A549 (cell line): ENCODE results near the gene MRPL53. TPM values are rescaled to one million over a fixed set of nuclear protein-coding genes. Genes with fewer than 3 reads are reported as not detected.

Experiments
- ATAC-seq, 2 experiments: fragments of 200-7000 bp in 1 of 2; fragments of >200 bp in 1 of 2; cut with Nextera tagmentation in 1 of 2; cut with Tn5 transposase in 1 of 2; 3 replicates each; pipeline versions ENCODE4 v1.8.0 to v1.9.1; 2018 to 2020; ENCODE audit warnings: mild to moderate bottlenecking in 1 of 2, moderate library complexity in 1 of 2
- CTCF ChIA-PET: fragments of 300-600 bp; sonication (Branson Sonifier 250); formaldehyde crosslinking; extraction: SDS; loops from one replicate; lab custom pipeline; 2021; ENCODE audit warnings: antibody characterized with exemption, inconsistent platforms; lab: Yijun Ruan, JAX
- POLR2A ChIA-PET: fragments of 350-600 bp; formaldehyde crosslinking; extraction: SDS; loops from one replicate; lab custom pipeline; 2021; ENCODE audit warnings: antibody characterized with exemption, inconsistent platforms; lab: Yijun Ruan, JAX
- DNase-seq, 2 experiments: peaks; one replicate each; pipeline versions ENCODE4 v3.0.0 to v3.0.0-alpha.2; 2011 to 2016; ENCODE audit warnings: low read depth in 1 of 2, low spot score in 1 of 2
- FAIRE-seq: peaks from 2 replicates; lab custom pipeline; 2011; peaks lifted over from hg19 to GRCh38; lab: Jason Lieb, UNC
- H3K27ac ChIP-seq, 2 experiments: fragments of >200 bp; sonication (Bioruptor Twin); formaldehyde crosslinking; 3 replicates each; pipeline ENCODE4 v1.5.1; 2016 to 2017
- H3K4me1 ChIP-seq: fragments of >200 bp; sonication (Bioruptor Twin); formaldehyde crosslinking; 3 replicates; pipeline ENCODE4 v1.6.1; 2016
- H3K4me2 ChIP-seq: fragments of >200 bp; sonication (Bioruptor Twin); formaldehyde crosslinking; 3 replicates; pipeline ENCODE4 v1.6.1; 2016
- H3K4me3 ChIP-seq: fragments of >200 bp; sonication (Bioruptor Twin); formaldehyde crosslinking; 3 replicates; pipeline ENCODE4 v1.5.1; 2016
- H3K9me3 ChIP-seq: fragments of >200 bp; sonication (Bioruptor Twin); formaldehyde crosslinking; 3 replicates; pipeline ENCODE4 v1.6.1; 2016
- ATOH8 ChIP-seq: fragments of 250-450 bp; sonication (Bioruptor Pico); IDR thresholded peaks from 2 replicates; pipeline ENCODE4 v1.5.0; 2020; ENCODE audit warnings: low read depth, mild to moderate bottlenecking, moderate library complexity
- CEBPB ChIP-seq, 2 experiments: fragments of >200 bp in 1 of 2; sonication (Bioruptor Twin) in 1 of 2; formaldehyde crosslinking in 1 of 2; IDR thresholded peaks; 2 replicates each; pipeline ENCODE4 v1.6.1; 2012 to 2016
- CHD4 ChIP-seq: fragments of 200-600 bp; sonication (generic); IDR thresholded peaks from 2 replicates; pipeline ENCODE4 v1.6.1; 2016; ENCODE audit warnings: antibody characterized with exemption, mild to moderate bottlenecking, borderline replicate concordance
- ESRRA ChIP-seq: fragments of 150-350 bp; IDR thresholded peaks from 2 replicates; pipeline ENCODE4 v1.6.1; 2014; ENCODE audit warnings: mild to moderate bottlenecking, low read length, borderline replicate concordance
- GATA3 ChIP-seq: IDR thresholded peaks from 2 replicates; pipeline ENCODE4 v1.6.1; 2012; ENCODE audit warnings: borderline replicate concordance
- HES2 ChIP-seq: fragments of >200 bp; sonication (Bioruptor Twin); formaldehyde crosslinking; IDR thresholded peaks from 2 replicates; pipeline ENCODE4 v1.6.1; 2016
- HMGXB4 ChIP-seq: fragments of 250-450 bp; sonication (Bioruptor Pico); IDR thresholded peaks from 2 replicates; pipeline ENCODE4 v1.5.0; 2021; ENCODE audit warnings: mild to moderate bottlenecking, moderate library complexity, borderline replicate concordance
- MAFK ChIP-seq: fragments of 450-650 bp; IDR thresholded peaks from 2 replicates; pipeline ENCODE4 v1.6.1; 2014; ENCODE audit not compliant: partially characterized antibody
- MYC ChIP-seq: IDR thresholded peaks from 2 replicates; pipeline ENCODE4 v1.6.1; 2012; ENCODE audit warnings: mild to moderate bottlenecking, inconsistent platforms, low read length, improper control_type of control experiment, borderline replicate concordance
- PBX3 ChIP-seq: IDR thresholded peaks from 2 replicates; pipeline ENCODE4 v1.6.1; 2012
- PHF8 ChIP-seq: fragments of 200-600 bp; sonication (generic); IDR thresholded peaks from 2 replicates; pipeline ENCODE4 v1.6.1; 2016; ENCODE audit warnings: low read depth, mild to moderate bottlenecking, antibody characterized with exemption, moderate library complexity, borderline replicate concordance
- POLR2A ChIP-seq: IDR thresholded peaks from 2 replicates; pipeline ENCODE4 v1.6.1; 2012; ENCODE audit warnings: mild to moderate bottlenecking, low read length
- REST ChIP-seq: fragments of 200-600 bp; sonication (generic); IDR thresholded peaks from 2 replicates; pipeline ENCODE4 v1.6.1; 2016; ENCODE audit warnings: antibody characterized with exemption, mild to moderate bottlenecking, moderate library complexity
- RFX5 ChIP-seq: fragments of 450-650 bp; IDR thresholded peaks from 2 replicates; pipeline ENCODE4 v1.7.1; 2014; ENCODE audit warnings: antibody characterized with exemption, mild to moderate bottlenecking, moderate library complexity
- ZC3H11A ChIP-seq: fragments of 450-650 bp; IDR thresholded peaks from 2 replicates; pipeline ENCODE4 v1.6.1; 2014; ENCODE audit warnings: antibody characterized with exemption, mild to moderate bottlenecking
- ZFP36 ChIP-seq: fragments of 450-650 bp; IDR thresholded peaks from 2 replicates; pipeline ENCODE4 v1.6.1; 2014; ENCODE audit warnings: borderline replicate concordance; ENCODE audit not compliant: partially characterized antibody
- WGBS: methylation state at CpG from one replicate; pipeline ENCODE4 v1.1.6; 2017; ENCODE audit errors: missing lambda C conversion rate; 5-methylcytosine and 5-hydroxymethylcytosine counted together
- polyA plus RNA-seq, 4 experiments: library from polyadenylated mRNA; depleted of rRNA in 3 of 4; stranded (reverse); fragments of >200 nt; fragmentation: RNase III in 1 of 4; extraction: RNeasy Plus Mini Kit Qiagen cat#74134 plus additional on column Dnase treatment in 1 of 4; gene quantifications; 2 replicates in 3 of 4; 3 replicates in 1 of 4; pipeline ENCODE4 v1.2.3, GENCODE V29; 2011 to 2017

The MRPL53 gene
- polyA plus RNA-seq, 2 of the 4 experiments (the other 2 are of a cell fraction): 68.8 to 229 TPM

- TF ChIP-seq HMGXB4 (CRISPR knock-in tag) (peak; percentile 71; the same call in 1 of the 2 replicates), ZFP36 (no peak), MAFK (no peak), RFX5 (no peak), GATA3 (peak; percentile 33), PBX3 (no peak; the same call in 1 of the 2 replicates), REST (no peak), MYC (no peak), CHD4 (no peak), POLR2A (peak; percentile 53), ESRRA (no peak), CEBPB (IDR thresholded peaks at IDR 0.05) (no peak), ZC3H11A (no peak), PHF8 (peak; percentile 83)
Measured at GRCh38 chr2:74457549-74458131, 14.8 kb downstream of the MRPL53 start (continued).

GRCh38 chr2:74457129-74457548, 15.3 kb downstream of the MRPL53 start:
- TF ChIP-seq ATOH8 (no peak), HES2 (no peak)
- FAIRE-seq (no peak), DNase-seq (no peak), ATAC-seq (peak; percentile 11; a peak in 4 of 6 replicates)
- 19% methylated on average over 11 of the region's 27 CpGs for WGBS
- CTCF ChIA-PET: interaction anchor here (0.8 to 3.7 kb wide), 8 partner anchors 9 to 132 kb away, joined by 3 to 20 read pairs (median 4); partner anchors contain the start of gene MOGS
- peak overlapping the region; percentile 87 to 92 for H3K27ac ChIP-seq
- peak overlapping the region; percentile 70 for H3K4me3 ChIP-seq
- H3K9me3 ChIP-seq: no peaks in the 10 kb centered on the region
- H3K4me2 ChIP-seq: peak overlapping the region; percentile 85
- H3K4me1 ChIP-seq: peaks cover 25% of the 10 kb centered on the region
- POLR2A ChIA-PET: interaction anchor here (1.5 to 3.3 kb wide), 5 partner anchors 15 to 132 kb away, joined by 3 to 37 read pairs (median 15); partner anchors contain the start of genes AUP1, CCDC142, HTRA2 and MRPL53
